Caco-2 (cell line): ENCODE data around the gene NTNG1. TPM values are rescaled to one million over a fixed set of nuclear protein-coding genes. Genes with fewer than 3 reads are reported as not detected.

Source experiments
- BruUV-seq: library from RNA; stranded (reverse); fragments of 400-500 nt; replicated peaks from 2 replicates; lab custom pipeline; 2021; lab: Mats Ljungman, UMichigan
- CTCF ChIA-PET: fragments of 300-600 bp; sonication (Branson Sonifier 250); formaldehyde crosslinking; loops from one replicate; lab custom pipeline; 2022; ENCODE audit warnings: antibody characterized with exemption; lab: Charles Lee
- POLR2A ChIA-PET: fragments of 300-600 bp; sonication (Branson Sonifier 250); formaldehyde crosslinking; loops from one replicate; lab custom pipeline; 2022; ENCODE audit warnings: antibody characterized with exemption; lab: Charles Lee
- DNase-seq, 2 experiments: peaks; one replicate each; pipeline versions ENCODE4 v3.0.0 to v3.0.0-alpha.2; 2020 to 2022
- H3K27me3 ChIP-seq: replicated peaks from 2 replicates; pipeline ENCODE4 v1.6.0; 2011; ENCODE audit warnings: low read length; ENCODE audit not compliant: control insufficient read depth, insufficient read depth
- H3K36me3 ChIP-seq: 2 replicates; pipeline ENCODE4 v1.5.1; 2011; ENCODE audit warnings: low read length; ENCODE audit not compliant: control insufficient read depth, insufficient read depth
- H3K4me1 ChIP-seq: fragments of 250-450 bp; sonication (Bioruptor Pico); 2 replicates; pipeline ENCODE4 v1.5.1; 2020; ENCODE audit warnings: mild to moderate bottlenecking
- H3K4me3 ChIP-seq: 2 replicates; pipeline ENCODE4 v1.5.1; 2011; ENCODE audit warnings: low read depth, mild to moderate bottlenecking, control low read depth, low read length
- H3K9me3 ChIP-seq: fragments of 250-450 bp; sonication (Bioruptor Pico); 2 replicates; pipeline ENCODE4 v1.5.1; 2020; ENCODE audit warnings: mild to moderate bottlenecking, moderate library complexity
- H3K27ac Mint-ChIP-seq: one replicate; pipeline ENCODE4 v1.8.0; 2022; ENCODE audit warnings: mixed read lengths; ENCODE audit not compliant: unreplicated experiment
- H3K27me3 Mint-ChIP-seq: one replicate; pipeline ENCODE4 v1.8.0; 2022; ENCODE audit warnings: mixed read lengths; ENCODE audit not compliant: insufficient read depth, unreplicated experiment
- H3K36me3 Mint-ChIP-seq: one replicate; pipeline ENCODE4 v1.8.0; 2022; ENCODE audit warnings: mild to moderate bottlenecking, mixed read lengths; ENCODE audit not compliant: insufficient read depth, unreplicated experiment
- H3K4me1 Mint-ChIP-seq: one replicate; pipeline ENCODE4 v1.8.0; 2022; ENCODE audit warnings: low read depth, mixed read lengths; ENCODE audit not compliant: unreplicated experiment
- H3K4me3 Mint-ChIP-seq: one replicate; pipeline ENCODE4 v1.8.0; 2022; ENCODE audit warnings: mild to moderate bottlenecking, moderate library complexity, mixed read lengths; ENCODE audit not compliant: unreplicated experiment
- H3K9me3 Mint-ChIP-seq: one replicate; pipeline ENCODE4 v1.8.0; 2022; ENCODE audit warnings: mixed read lengths; ENCODE audit not compliant: unreplicated experiment
- CTCF ChIP-seq, 2 experiments: fragments of 200-600 bp in 1 of 2; IDR thresholded peaks; 1 replicate in 1 of 2; 2 replicates in 1 of 2; pipeline versions ENCODE4 v1.5.1 to v1.8.0; 2011 to 2022; ENCODE audit warnings: antibody characterized with exemption in 1 of 2, control low read depth in 1 of 2, inconsistent platforms in 1 of 2, low read depth in 1 of 2, low read length in 1 of 2, mild to moderate bottlenecking in 1 of 2, moderate library complexity in 1 of 2; ENCODE audit not compliant: insufficient read depth in 1 of 2, severe bottlenecking in 1 of 2, unreplicated experiment in 1 of 2
- intact Hi-C: fragments of 100-400 bp; cut with micrococcal nuclease; formaldehyde crosslinking; loops from one replicate; pipeline ENCODE4 v1.10.0; 2022; ENCODE audit not compliant: unreplicated experiment
- total RNA-seq: library from RNA; stranded (reverse); gene quantifications from 2 replicates; pipeline ENCODE4 v1.2.3, GENCODE V29; 2022

NTNG1 gene
- total RNA-seq, 1 experiment from 2014 or later = not detected

GRCh38 chr1:107493111-107493716, 352.4 kb downstream of the NTNG1 start:
- DNase-seq = no peak
- Histone ChIP-seq H3K27me3 (no peaks in the 10 kb centered on the region), H3K4me3 (no peak overlapping the region), H3K4me1 (no peaks in the 10 kb centered on the region), H3K9me3 (no peaks in the 10 kb centered on the region), H3K36me3 (no peaks in the 10 kb centered on the region)
- Mint-ChIP-seq H3K9me3 (no peaks in the 10 kb centered on the region), H3K27ac (no peak overlapping the region), H3K4me1 (no peaks in the 10 kb centered on the region), H3K36me3 (no peaks in the 10 kb centered on the region), H3K27me3 (peaks cover 16% of the 10 kb centered on the region), H3K4me3 (no peak overlapping the region)
- no peak for TF ChIP-seq CTCF (IDR thresholded peaks at IDR 0.05; ENCODE audit: insufficient read depth in 1 of 2, low read depth in 1 of 2, low read length in 1 of 2, severe bottlenecking in 1 of 2, unreplicated experiment in 1 of 2)
- ChIA-PET POLR2A (no interaction called here), CTCF (no interaction called here)
- BruUV-seq = no TSS peak
- intact Hi-C loops = no loop called here

- peaks cover 13% of the 10 kb centered on the region for H3K27me3 Mint-ChIP-seq
- Histone ChIP-seq H3K27me3 (no peaks in the 10 kb centered on the region), H3K36me3 (no peaks in the 10 kb centered on the region), H3K9me3 (no peaks in the 10 kb centered on the region), H3K4me1 (no peaks in the 10 kb centered on the region), H3K4me3 (no peak overlapping the region)
- H3K4me1 Mint-ChIP-seq = no peaks in the 10 kb centered on the region
- CTCF ChIA-PET = no interaction called here
- POLR2A ChIA-PET = no interaction called here
- no TSS peak for BruUV-seq
- no peak for TF ChIP-seq CTCF (IDR thresholded peaks at IDR 0.05; ENCODE audit: insufficient read depth in 1 of 2, low read depth in 1 of 2, low read length in 1 of 2, severe bottlenecking in 1 of 2, unreplicated experiment in 1 of 2)
- intact Hi-C loops = no loop called here
- no peak overlapping the region for H3K27ac Mint-ChIP-seq
- no peaks in the 10 kb centered on the region for H3K9me3 Mint-ChIP-seq
- no peaks in the 10 kb centered on the region for H3K36me3 Mint-ChIP-seq
- no peak for DNase-seq
- no peak overlapping the region for H3K4me3 Mint-ChIP-seq
These were observed 353.2 kb downstream of the NTNG1 start for GRCh38 chr1:107494061-107494460.

GRCh38 chr1:107496002-107496401, 355.2 kb downstream of the NTNG1 start:
- no peak for DNase-seq
- ChIA-PET POLR2A (no interaction called here), CTCF (no interaction called here)
- intact Hi-C loops = no loop called here
- Mint-ChIP-seq H3K27me3 (peaks cover 15% of the 10 kb centered on the region), H3K4me1 (no peaks in the 10 kb centered on the region), H3K36me3 (no peaks in the 10 kb centered on the region), H3K4me3 (no peak overlapping the region), H3K9me3 (no peaks in the 10 kb centered on the region), H3K27ac (no peak overlapping the region)
- Histone ChIP-seq H3K4me3 (no peak overlapping the region), H3K4me1 (no peaks in the 10 kb centered on the region), H3K36me3 (no peaks in the 10 kb centered on the region), H3K27me3 (no peaks in the 10 kb centered on the region), H3K9me3 (no peaks in the 10 kb centered on the region)
- no peak for TF ChIP-seq CTCF (IDR thresholded peaks at IDR 0.05; ENCODE audit: insufficient read depth in 1 of 2, low read depth in 1 of 2, low read length in 1 of 2, severe bottlenecking in 1 of 2, unreplicated experiment in 1 of 2)
- no TSS peak for BruUV-seq
